GM19238 (cell line): Measurements from ENCODE around the gene ARHGAP33.
"Not testable (repeated sequence)": the region's sequence is repeated elsewhere in the genome, so short reads cannot be mapped to it uniquely, and the experiment has no call there.

Experiments used
- DNase-seq: peaks from one replicate; pipeline ENCODE4 v3.0.0; 2011; ENCODE audit warnings: low spot score; ENCODE audit not compliant: insufficient read length

The ARHGAP33 gene

DNA sequence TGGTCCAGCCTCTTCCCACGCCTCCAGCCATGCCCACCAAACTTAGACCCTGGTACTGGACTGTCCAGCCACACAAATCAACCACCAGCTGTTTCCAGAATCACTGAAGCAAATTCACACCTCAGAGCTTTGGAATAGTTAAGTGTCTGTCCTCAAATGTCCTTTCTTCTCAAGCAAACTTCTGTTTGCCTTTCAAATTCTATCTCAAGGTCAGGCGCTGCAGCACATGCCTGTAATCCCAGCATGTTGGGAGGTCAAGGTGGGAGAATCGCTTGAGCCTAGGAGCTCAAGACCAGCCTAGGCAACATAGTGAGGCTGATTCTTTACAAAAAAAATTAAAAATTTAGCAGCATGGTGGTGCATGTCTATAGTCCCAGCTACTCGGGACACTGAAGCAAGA lies 56.7 kb downstream of the ARHGAP33 start:
- no peak for DNase-seq

DNA sequence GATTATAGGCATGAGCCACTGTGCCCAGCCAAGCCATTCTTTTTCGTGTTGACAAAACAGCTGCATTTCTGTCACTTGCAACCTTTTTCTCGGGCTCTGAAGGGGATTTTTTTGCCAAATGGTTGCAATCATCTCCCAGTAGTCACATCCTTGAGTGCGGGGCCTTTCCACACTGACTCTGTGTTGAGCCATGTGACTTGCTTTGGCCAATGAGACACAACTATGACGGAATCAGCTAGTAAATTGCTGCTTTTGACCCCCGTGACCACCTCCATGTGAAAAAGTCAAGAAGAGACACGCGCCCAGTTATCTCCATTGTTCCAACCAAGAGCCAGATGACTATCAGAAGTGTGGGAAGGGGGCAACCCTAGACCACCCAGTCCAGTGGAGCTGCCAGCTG lies 58.6 kb downstream of the ARHGAP33 start:
- no peak for DNase-seq

DNA sequence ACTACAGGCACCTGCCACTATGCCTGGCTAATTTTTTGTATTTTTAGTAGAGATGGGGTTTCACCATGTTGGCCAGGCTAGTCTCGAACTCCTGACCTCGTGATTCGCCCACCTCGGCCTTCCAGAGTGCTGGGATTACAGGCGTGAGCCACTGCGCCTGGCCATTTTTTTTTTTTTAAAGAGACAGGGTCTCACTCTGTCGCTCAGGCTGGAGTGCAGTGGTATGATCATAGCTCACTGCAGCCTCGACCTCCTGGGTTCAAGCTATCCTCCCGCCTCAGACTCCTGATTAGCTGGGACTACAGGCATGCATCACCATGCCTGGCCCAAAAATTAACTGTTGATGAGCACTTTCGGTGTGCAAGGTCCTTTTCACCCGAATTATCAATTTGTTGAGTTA lies 60.7 kb downstream of the ARHGAP33 start:
- not testable (repeated sequence) for DNase-seq
